Nephron (organoid): ENCODE data around the gene TEPSIN.

Source experiments
- H3K27ac Mint-ChIP-seq, 3 experiments: 2 replicates each; pipeline ENCODE4 v1.8.0; 2020; ENCODE audit warnings: mixed read lengths in 3 of 3, mild to moderate bottlenecking in 2 of 3, moderate library complexity in 1 of 3
- H3K27me3 Mint-ChIP-seq: 2 replicates; pipeline ENCODE4 v1.8.0; 2021; ENCODE audit warnings: low read depth, mild to moderate bottlenecking, moderate library complexity, mixed read lengths
- H3K36me3 Mint-ChIP-seq: 2 replicates; pipeline ENCODE4 v1.8.0; 2020; ENCODE audit warnings: low read depth, mixed read lengths
- H3K4me1 Mint-ChIP-seq: 2 replicates; pipeline ENCODE4 v1.8.0; 2020; ENCODE audit warnings: mixed read lengths
- H3K4me3 Mint-ChIP-seq, 3 experiments: 2 replicates each; pipeline ENCODE4 v1.8.0; 2020; ENCODE audit warnings: mild to moderate bottlenecking in 3 of 3, mixed read lengths in 3 of 3, moderate library complexity in 2 of 3
- H3K9me3 Mint-ChIP-seq: 2 replicates; pipeline ENCODE4 v1.8.0; 2020; ENCODE audit warnings: mixed read lengths
- TF ChIP-seq, protein P1 (sequence below), 3 experiments: fragments of 200-600 bp; sonication (generic); IDR thresholded peaks; one replicate each; pipeline ENCODE4 v1.5.0; 2021; ENCODE audit warnings: antibody characterized with exemption in 3 of 3; ENCODE audit not compliant: unreplicated experiment in 3 of 3

TEPSIN gene

GRCh38 chr17:81235822-81236740 is 2.8 kb downstream of the TEPSIN start:
- H3K27me3 Mint-ChIP-seq = no peaks in the 10 kb centered on the region
- H3K36me3 Mint-ChIP-seq = peaks cover 10% of the 10 kb centered on the region
- peak overlapping the region; percentile 56 to 68 (median 64) for H3K4me3 Mint-ChIP-seq
- H3K9me3 Mint-ChIP-seq = no peaks in the 10 kb centered on the region
- peaks cover 16% of the 10 kb centered on the region for H3K4me1 Mint-ChIP-seq
- TF ChIP-seq, protein P1, sequence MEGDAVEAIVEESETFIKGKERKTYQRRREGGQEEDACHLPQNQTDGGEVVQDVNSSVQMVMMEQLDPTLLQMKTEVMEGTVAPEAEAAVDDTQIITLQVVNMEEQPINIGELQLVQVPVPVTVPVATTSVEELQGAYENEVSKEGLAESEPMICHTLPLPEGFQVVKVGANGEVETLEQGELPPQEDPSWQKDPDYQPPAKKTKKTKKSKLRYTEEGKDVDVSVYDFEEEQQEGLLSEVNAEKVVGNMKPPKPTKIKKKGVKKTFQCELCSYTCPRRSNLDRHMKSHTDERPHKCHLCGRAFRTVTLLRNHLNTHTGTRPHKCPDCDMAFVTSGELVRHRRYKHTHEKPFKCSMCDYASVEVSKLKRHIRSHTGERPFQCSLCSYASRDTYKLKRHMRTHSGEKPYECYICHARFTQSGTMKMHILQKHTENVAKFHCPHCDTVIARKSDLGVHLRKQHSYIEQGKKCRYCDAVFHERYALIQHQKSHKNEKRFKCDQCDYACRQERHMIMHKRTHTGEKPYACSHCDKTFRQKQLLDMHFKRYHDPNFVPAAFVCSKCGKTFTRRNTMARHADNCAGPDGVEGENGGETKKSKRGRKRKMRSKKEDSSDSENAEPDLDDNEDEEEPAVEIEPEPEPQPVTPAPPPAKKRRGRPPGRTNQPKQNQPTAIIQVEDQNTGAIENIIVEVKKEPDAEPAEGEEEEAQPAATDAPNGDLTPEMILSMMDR (IDR thresholded peaks at IDR 0.05; ENCODE audit: unreplicated experiment in 3 of 3) = no peak
- H3K27ac Mint-ChIP-seq = no peak overlapping the region

- Mint-ChIP-seq H3K9me3 (no peaks in the 10 kb centered on the region), H3K36me3 (peaks cover 12% of the 10 kb centered on the region), H3K4me3 (peak overlapping the region; percentile 45 to 58 (median 49)), H3K27me3 (no peaks in the 10 kb centered on the region), H3K4me1 (peaks cover 11% of the 10 kb centered on the region), H3K27ac (no peak overlapping the region)
- TF ChIP-seq, protein P1 (IDR thresholded peaks at IDR 0.05; ENCODE audit: unreplicated experiment in 3 of 3) = no peak
Observed at GRCh38 chr17:81234940-81235821, 3.7 kb downstream of the TEPSIN start.

DNA sequence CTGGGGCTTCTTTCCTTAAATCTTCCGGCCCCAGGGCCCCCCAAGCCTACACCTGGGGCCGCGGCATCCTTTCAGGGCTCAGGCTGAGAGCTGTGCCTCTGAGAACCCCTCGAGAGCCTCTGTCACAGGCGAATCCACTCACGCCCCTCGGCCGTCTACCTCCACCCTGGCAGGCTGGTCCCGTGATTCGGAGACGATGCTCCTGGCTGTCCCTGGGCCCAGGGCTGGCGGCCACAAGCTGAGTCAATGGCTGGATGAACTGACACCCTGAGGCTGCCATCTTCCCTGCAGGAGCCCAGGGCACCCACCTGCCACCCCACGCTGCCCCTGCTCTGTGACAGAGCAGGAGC is 4.4 kb downstream of the TEPSIN start:
- H3K27ac Mint-ChIP-seq = no peak overlapping the region
- H3K27me3 Mint-ChIP-seq = no peaks in the 10 kb centered on the region
- H3K9me3 Mint-ChIP-seq = no peaks in the 10 kb centered on the region
- H3K4me3 Mint-ChIP-seq = peak overlapping the region in 1 of 3 experiments; percentile 58
- peaks cover 19% of the 10 kb centered on the region for H3K36me3 Mint-ChIP-seq
- TF ChIP-seq, protein P1 (IDR thresholded peaks at IDR 0.05; ENCODE audit: unreplicated experiment in 3 of 3) = no peak
- peaks cover 11% of the 10 kb centered on the region for H3K4me1 Mint-ChIP-seq

GRCh38 chr17:81233811-81234505 is 4.9 kb downstream of the TEPSIN start:
- no peaks in the 10 kb centered on the region for H3K27me3 Mint-ChIP-seq
- peaks cover 7% of the 10 kb centered on the region for H3K4me1 Mint-ChIP-seq
- no peak overlapping the region for H3K4me3 Mint-ChIP-seq
- H3K9me3 Mint-ChIP-seq = no peaks in the 10 kb centered on the region
- no peak overlapping the region for H3K27ac Mint-ChIP-seq
- TF ChIP-seq, protein P1 (IDR thresholded peaks at IDR 0.05; ENCODE audit: unreplicated experiment in 3 of 3) = no peak
- H3K36me3 Mint-ChIP-seq = peaks cover 19% of the 10 kb centered on the region

- H3K27ac Mint-ChIP-seq = no peak overlapping the region
- peaks cover 21% of the 10 kb centered on the region for H3K36me3 Mint-ChIP-seq
- H3K9me3 Mint-ChIP-seq = no peaks in the 10 kb centered on the region
- no peak overlapping the region for H3K4me3 Mint-ChIP-seq
- H3K4me1 Mint-ChIP-seq = peaks cover 6% of the 10 kb centered on the region
- TF ChIP-seq, protein P1 (IDR thresholded peaks at IDR 0.05; ENCODE audit: unreplicated experiment in 3 of 3) = no peak
- no peaks in the 10 kb centered on the region for H3K27me3 Mint-ChIP-seq
Observed at GRCh38 chr17:81233316-81233715, 5.5 kb downstream of the TEPSIN start.
